Hepatocyte (in vitro differentiated cells): ENCODE measurements around the gene MGME1. TPM values are rescaled to one million over a fixed set of nuclear protein-coding genes. Genes with fewer than 3 reads are reported as not detected.

Source experiments
- DNase-seq: peaks from one replicate; pipeline ENCODE4 v3.0.0-alpha.2; 2016; ENCODE audit warnings: low spot score
- H2AFZ ChIP-seq: fragments of 200-600 bp; sonication (generic); 2 replicates; pipeline ENCODE4 v1.6.0; 2016; ENCODE audit warnings: antibody characterized with exemption, mild to moderate bottlenecking
- H3K27ac ChIP-seq: fragments of 200-600 bp; sonication (generic); 2 replicates; pipeline ENCODE4 v1.5.1; 2016; ENCODE audit warnings: mild to moderate bottlenecking
- H3K27me3 ChIP-seq: fragments of 200-600 bp; sonication (generic); 2 replicates; pipeline ENCODE4 v1.6.1; 2016
- H3K36me3 ChIP-seq: fragments of 200-600 bp; sonication (generic); replicated peaks from 2 replicates; pipeline ENCODE4 v1.5.1; 2016; ENCODE audit warnings: low read depth; ENCODE audit not compliant: insufficient read depth
- H3K4me1 ChIP-seq: fragments of 200-600 bp; sonication (generic); 2 replicates; pipeline ENCODE4 v1.5.1; 2016; ENCODE audit warnings: mild to moderate bottlenecking, moderate library complexity; ENCODE audit not compliant: insufficient read depth
- H3K4me2 ChIP-seq: fragments of 200-600 bp; sonication (generic); 2 replicates; pipeline ENCODE4 v1.6.0; 2016
- H3K4me3 ChIP-seq: fragments of 200-600 bp; sonication (generic); 2 replicates; pipeline ENCODE4 v1.5.1; 2016; ENCODE audit warnings: mild to moderate bottlenecking
- H3K79me2 ChIP-seq: fragments of 200-600 bp; sonication (generic); 2 replicates; pipeline ENCODE4 v1.6.0; 2017; ENCODE audit warnings: mild to moderate bottlenecking
- H3K9me2 ChIP-seq: fragments of 200-600 bp; sonication (generic); replicated peaks from 2 replicates; pipeline ENCODE4 v1.6.0; 2017; ENCODE audit warnings: mild to moderate bottlenecking; ENCODE audit not compliant: insufficient read depth
- H3K9me3 ChIP-seq: fragments of 200-600 bp; sonication (generic); 2 replicates; pipeline ENCODE4 v1.5.1; 2016; ENCODE audit warnings: low read depth, mild to moderate bottlenecking
- H4K20me1 ChIP-seq: fragments of 200-600 bp; sonication (generic); 2 replicates; pipeline ENCODE4 v1.6.0; 2016; ENCODE audit warnings: mild to moderate bottlenecking; ENCODE audit not compliant: insufficient read depth, poor library complexity, severe bottlenecking
- CTCF ChIP-seq: fragments of 200-600 bp; sonication (generic); IDR thresholded peaks from 2 replicates; pipeline ENCODE4 v1.5.1; 2016; ENCODE audit warnings: antibody characterized with exemption, mild to moderate bottlenecking; ENCODE audit not compliant: poor library complexity
- EZH2 ChIP-seq: fragments of 200-600 bp; sonication (generic); IDR thresholded peaks from 2 replicates; pipeline ENCODE4 v1.6.1; 2016; ENCODE audit warnings: antibody characterized with exemption, mild to moderate bottlenecking, borderline replicate concordance
- EZH2phosphoT487 ChIP-seq: fragments of 200-600 bp; sonication (generic); IDR thresholded peaks from one replicate; pipeline ENCODE4 v1.6.1; 2018; ENCODE audit warnings: antibody characterized with exemption, mild to moderate bottlenecking, low read depth, moderate library complexity; ENCODE audit not compliant: unreplicated experiment, severe bottlenecking
- WGBS: methylation state at CpG from one replicate; pipeline ENCODE4 v1.1.6; 2016; ENCODE audit warnings: low lambda C conversion rate; ENCODE audit errors: missing lambda C conversion rate; 5-methylcytosine and 5-hydroxymethylcytosine counted together
- polyA plus RNA-seq: library from polyadenylated mRNA; unstranded; fragments of >200 nt; fragmentation: Nextera tagmentation; extraction: Ambion mirVana; gene quantifications from 2 replicates; pipeline ENCODE4 v1.2.1, GENCODE V29; 2016
- total RNA-seq: library from RNA; depleted of rRNA; stranded (reverse); fragments of >200 nt; gene quantifications from 2 replicates; pipeline ENCODE4 v1.2.3, GENCODE V29; 2014

The MGME1 gene
- total and polyA plus RNA-seq, 2 experiments from 2014 or later, result 15.7 to 17.9 TPM

DNA sequence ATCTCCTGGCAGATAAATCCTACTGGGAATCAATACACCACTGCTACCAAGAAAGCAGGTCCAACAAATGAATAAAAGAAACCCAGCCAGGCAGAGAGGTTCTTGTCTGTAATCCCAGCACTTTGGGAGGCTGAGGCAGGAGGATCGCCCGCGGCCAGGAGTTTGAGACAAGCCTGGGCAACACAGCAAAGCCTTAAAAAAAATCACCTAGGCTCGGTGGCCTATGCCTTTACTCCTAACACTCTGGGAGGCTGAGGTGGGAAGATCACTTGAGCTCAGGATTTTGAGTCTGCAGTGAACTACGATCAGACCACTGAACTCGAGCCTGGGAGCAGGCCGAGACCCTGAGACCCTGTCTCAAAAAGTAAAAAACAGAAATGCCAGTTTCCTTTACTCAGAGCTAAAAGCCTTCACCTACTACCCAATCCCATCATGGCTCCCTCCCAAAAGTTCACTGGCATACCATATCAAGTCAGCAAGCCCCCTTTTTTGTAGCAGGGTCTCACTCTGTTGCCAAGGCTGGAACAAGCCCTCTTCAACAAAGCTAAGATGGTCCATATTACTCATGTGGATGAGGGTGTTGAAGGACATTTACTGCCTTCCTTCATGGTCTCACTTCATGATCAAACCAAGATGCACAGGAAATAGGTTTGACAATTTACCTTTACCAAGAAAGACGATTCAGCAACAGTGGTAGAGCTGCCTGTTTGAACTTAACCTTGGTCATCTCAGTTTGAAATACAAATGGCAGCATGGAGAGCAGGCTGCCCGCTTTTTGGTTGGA lies 5.5 kb upstream of the MGME1 start:
- Histone ChIP-seq H3K9me3 (no peaks in the 10 kb centered on the region), H3K27ac (peak overlapping the region; percentile 98), H3K36me3 (no peaks in the 10 kb centered on the region), H3K4me1 (peaks cover 65% of the 10 kb centered on the region), H3K27me3 (no peaks in the 10 kb centered on the region), H3K79me2 (peaks cover 98% of the 10 kb centered on the region), H3K9me2 (no peaks in the 10 kb centered on the region), H3K4me2 (peak overlapping the region; percentile 84), H4K20me1 (peaks cover 70% of the 10 kb centered on the region), H3K4me3 (no peak overlapping the region), H2AFZ (no peak overlapping the region)
- no peak for TF ChIP-seq CTCF
- TF ChIP-seq EZH2, result no peak
- no peak for TF ChIP-seq EZH2phosphoT487
- no peak for DNase-seq
- WGBS, result 71% methylated on average over 9 of the region's 9 CpGs

DNA sequence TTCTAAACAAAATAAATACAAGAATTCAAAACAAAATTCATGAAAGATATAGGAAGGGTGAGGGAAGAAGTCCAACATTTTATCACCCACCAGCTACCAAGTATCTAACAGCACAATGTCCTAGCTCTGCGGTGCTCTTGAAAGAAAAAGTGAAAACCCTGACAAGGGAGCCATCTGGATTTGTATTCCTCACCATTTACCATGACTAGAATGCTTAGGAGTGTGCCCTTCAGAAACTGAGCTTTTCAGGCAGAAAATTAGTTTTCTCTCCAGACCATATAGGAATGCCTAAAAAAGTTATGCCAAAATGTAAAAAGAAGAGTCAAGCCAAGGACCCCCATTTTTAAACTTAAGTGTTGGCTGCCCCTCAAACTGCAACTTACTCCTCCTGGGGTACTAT lies 4.7 kb upstream of the MGME1 start:
- Histone ChIP-seq H3K4me2 (peak overlapping the region; percentile 84), H3K4me1 (peaks cover 59% of the 10 kb centered on the region)
- TF ChIP-seq EZH2 (no peak), EZH2phosphoT487 (no peak), CTCF (no peak)

GRCh38 chr20:17964632-17965031 lies 4.2 kb upstream of the MGME1 start:
- Histone ChIP-seq H3K4me2 (peak overlapping the region; percentile 84), H3K4me1 (peaks cover 53% of the 10 kb centered on the region), H4K20me1 (peaks cover 58% of the 10 kb centered on the region), H3K27me3 (no peaks in the 10 kb centered on the region), H3K79me2 (peaks cover 89% of the 10 kb centered on the region), H3K4me3 (peak overlapping the region; percentile 14), H3K9me2 (no peaks in the 10 kb centered on the region), H3K27ac (peak overlapping the region; percentile 98), H3K9me3 (no peaks in the 10 kb centered on the region), H3K36me3 (no peaks in the 10 kb centered on the region), H2AFZ (no peak overlapping the region)
- no peak for TF ChIP-seq CTCF
- TF ChIP-seq EZH2, result no peak
- no peak for TF ChIP-seq EZH2phosphoT487
- WGBS, result 46% methylated on average over 3 of the region's 3 CpGs
- DNase-seq, result no peak

More for the DNA sequence above, 4.7 kb upstream of the MGME1 start:
- Histone ChIP-seq H3K9me3 (no peaks in the 10 kb centered on the region), H3K27ac (peak overlapping the region; percentile 98), H3K36me3 (no peaks in the 10 kb centered on the region), H3K27me3 (no peaks in the 10 kb centered on the region), H4K20me1 (peaks cover 63% of the 10 kb centered on the region), H2AFZ (no peak overlapping the region), H3K4me3 (no peak overlapping the region), H3K9me2 (no peaks in the 10 kb centered on the region), H3K79me2 (peaks cover 92% of the 10 kb centered on the region)
- no peak for DNase-seq
- WGBS, result 93% methylated on average over 1 of the region's 1 CpG
